NT2/D1 (cell line): ENCODE measurements around the gene AFF1.

Experiments
- DNase-seq: peaks from one replicate; pipeline ENCODE4 v3.0.0-alpha.2; 2011; ENCODE audit warnings: low read depth, low spot score
- H3K27me3 ChIP-seq: 2 replicates; pipeline ENCODE4 v1.6.0; 2011; ENCODE audit warnings: mild to moderate bottlenecking; ENCODE audit not compliant: insufficient read length, insufficient read depth
- H3K36me3 ChIP-seq: 2 replicates; pipeline ENCODE4 v1.6.1; 2011; ENCODE audit warnings: mild to moderate bottlenecking, low read length, mixed read lengths; ENCODE audit not compliant: insufficient read depth, insufficient read length
- H3K4me1 ChIP-seq: 2 replicates; pipeline ENCODE4 v1.5.1; 2011; ENCODE audit not compliant: insufficient read depth, insufficient read length
- H3K4me3 ChIP-seq: 2 replicates; pipeline ENCODE4 v1.5.1; 2011; ENCODE audit warnings: low read depth; ENCODE audit not compliant: insufficient read length
- H3K9ac ChIP-seq: 2 replicates; pipeline ENCODE4 v1.6.0; 2011; ENCODE audit warnings: low read depth; ENCODE audit not compliant: insufficient read length
- H3K9me3 ChIP-seq: 2 replicates; pipeline ENCODE4 v1.5.1; 2011; ENCODE audit warnings: mild to moderate bottlenecking, low read length; ENCODE audit not compliant: insufficient read depth
- SUZ12 ChIP-seq: IDR thresholded peaks from 2 replicates; pipeline ENCODE4 v1.6.1; 2011; ENCODE audit not compliant: insufficient read length, insufficient read depth; ENCODE audit errors: extremely low read depth
- YY1 ChIP-seq: IDR thresholded peaks from 2 replicates; pipeline ENCODE4 v1.6.1; 2011; ENCODE audit not compliant: insufficient read length, insufficient read depth
- ZNF274 ChIP-seq: IDR thresholded peaks from 2 replicates; pipeline ENCODE4 v1.6.1; 2011; ENCODE audit warnings: mild to moderate bottlenecking, low read depth, low read length

AFF1 gene

DNA sequence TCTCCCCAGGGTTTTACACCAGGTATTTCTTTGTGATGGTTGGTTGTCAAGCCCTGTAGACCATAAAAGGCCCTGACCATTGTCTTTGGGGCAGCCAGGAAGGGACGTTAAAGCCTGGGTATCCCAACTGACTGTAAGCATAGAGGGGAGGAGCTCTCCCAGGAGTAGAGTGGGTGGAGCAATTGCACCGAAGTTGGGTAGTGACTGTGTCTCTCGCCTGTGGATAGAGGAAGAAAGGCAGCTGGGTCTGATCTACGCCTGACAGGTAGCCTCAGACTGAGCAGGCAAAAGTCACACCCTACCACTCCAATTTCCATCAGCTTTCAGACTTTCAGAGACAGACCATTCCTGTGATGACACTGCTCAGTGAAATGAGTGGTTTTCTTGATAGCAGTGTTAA is 162.3 kb downstream of the AFF1 start:
- H3K9ac ChIP-seq = no peak overlapping the region
- H3K9me3 ChIP-seq = no peaks in the 10 kb centered on the region
- H3K27me3 ChIP-seq = no peaks in the 10 kb centered on the region
- H3K4me1 ChIP-seq = no peaks in the 10 kb centered on the region
- no peak overlapping the region for H3K4me3 ChIP-seq
- H3K36me3 ChIP-seq = peaks cover 26% of the 10 kb centered on the region
- no peak for DNase-seq
- TF ChIP-seq SUZ12 (no peak), YY1 (no peak), ZNF274 (no peak)

DNA sequence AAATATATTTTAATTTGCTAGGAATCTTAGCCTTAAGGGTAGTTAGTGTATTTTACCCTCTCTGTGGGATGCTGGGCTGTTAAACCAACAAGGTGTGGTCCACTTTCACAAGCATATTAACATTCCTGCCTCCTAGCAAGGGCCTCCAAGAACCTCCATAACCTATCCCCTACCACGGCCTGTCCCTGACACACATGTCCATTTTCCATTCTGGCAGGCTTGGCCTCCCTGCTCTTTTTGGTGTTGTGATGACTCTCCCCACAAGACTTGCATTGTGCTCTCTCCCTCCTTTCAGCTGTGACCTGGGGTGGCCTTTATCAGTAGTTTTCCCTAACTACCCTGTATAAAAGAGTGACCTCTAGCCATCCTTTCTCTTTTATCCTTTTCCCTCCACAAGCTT is 165.4 kb downstream of the AFF1 start:
- no peak overlapping the region for H3K4me3 ChIP-seq
- no peaks in the 10 kb centered on the region for H3K4me1 ChIP-seq
- peaks cover 6% of the 10 kb centered on the region for H3K36me3 ChIP-seq
- no peak for DNase-seq
- no peak overlapping the region for H3K9ac ChIP-seq
- H3K9me3 ChIP-seq = no peaks in the 10 kb centered on the region
- no peaks in the 10 kb centered on the region for H3K27me3 ChIP-seq
- no peak for TF ChIP-seq ZNF274
- no peak for TF ChIP-seq SUZ12
- no peak for TF ChIP-seq YY1

DNA sequence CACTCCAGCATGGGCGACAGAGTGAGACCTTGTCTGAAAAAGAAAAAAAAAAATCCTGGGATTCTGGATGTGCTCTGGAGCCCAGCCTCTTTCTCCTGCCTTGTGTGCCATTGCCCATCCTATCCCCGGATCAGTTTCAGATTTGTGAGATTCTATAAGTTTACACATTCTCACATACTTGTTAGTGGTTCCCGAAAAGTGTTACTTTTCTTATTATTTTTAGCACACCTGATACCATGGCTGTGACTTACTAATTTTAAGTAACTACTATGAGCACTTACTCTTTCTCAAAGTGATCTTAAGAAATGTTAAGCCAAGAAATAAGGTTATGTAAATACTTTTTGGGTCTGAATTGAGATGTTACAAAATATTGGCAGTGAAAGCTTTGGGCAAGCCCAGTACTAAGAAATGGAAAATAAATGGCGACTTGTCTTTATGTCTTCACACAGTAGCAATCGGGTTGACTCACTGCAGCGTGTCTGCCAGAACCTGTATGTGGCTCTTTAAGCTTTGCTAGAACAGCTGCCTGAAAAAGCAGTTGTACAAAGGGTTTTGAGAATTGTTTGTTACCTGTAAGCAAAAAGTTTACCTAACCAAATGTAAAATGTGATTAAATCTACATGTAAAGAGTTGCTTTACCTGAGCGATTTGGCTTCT is 166.9 kb downstream of the AFF1 start:
- no peak overlapping the region for H3K9ac ChIP-seq
- DNase-seq = no peak
- H3K4me1 ChIP-seq = no peaks in the 10 kb centered on the region
- H3K27me3 ChIP-seq = no peaks in the 10 kb centered on the region
- H3K4me3 ChIP-seq = no peak overlapping the region
- H3K36me3 ChIP-seq = peaks cover 9% of the 10 kb centered on the region
- TF ChIP-seq SUZ12 = no peak
- TF ChIP-seq YY1 = no peak
- TF ChIP-seq ZNF274 = no peak
- no peaks in the 10 kb centered on the region for H3K9me3 ChIP-seq

DNA sequence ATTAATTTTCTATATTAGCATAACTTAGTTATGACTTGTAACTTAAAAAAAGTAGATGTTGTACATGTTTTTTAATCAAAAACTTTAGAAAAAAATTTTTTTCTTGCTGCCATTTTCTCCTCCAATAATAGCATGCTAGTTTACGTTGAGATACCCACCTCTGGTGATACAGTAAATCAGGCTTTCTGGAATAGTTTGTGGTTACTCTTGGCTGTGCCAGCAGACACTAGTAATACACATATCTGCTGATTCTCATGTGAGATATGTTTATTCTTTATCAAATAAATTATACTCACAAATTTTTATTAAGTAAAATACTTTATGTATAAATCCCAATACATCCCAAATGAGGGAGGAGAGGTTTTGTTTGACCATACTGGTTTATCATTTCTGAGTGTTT is 168.3 kb downstream of the AFF1 start:
- TF ChIP-seq ZNF274 (no peak), YY1 (no peak), SUZ12 (no peak)
- H3K36me3 ChIP-seq = peaks cover 11% of the 10 kb centered on the region
- no peak overlapping the region for H3K9ac ChIP-seq

DNA sequence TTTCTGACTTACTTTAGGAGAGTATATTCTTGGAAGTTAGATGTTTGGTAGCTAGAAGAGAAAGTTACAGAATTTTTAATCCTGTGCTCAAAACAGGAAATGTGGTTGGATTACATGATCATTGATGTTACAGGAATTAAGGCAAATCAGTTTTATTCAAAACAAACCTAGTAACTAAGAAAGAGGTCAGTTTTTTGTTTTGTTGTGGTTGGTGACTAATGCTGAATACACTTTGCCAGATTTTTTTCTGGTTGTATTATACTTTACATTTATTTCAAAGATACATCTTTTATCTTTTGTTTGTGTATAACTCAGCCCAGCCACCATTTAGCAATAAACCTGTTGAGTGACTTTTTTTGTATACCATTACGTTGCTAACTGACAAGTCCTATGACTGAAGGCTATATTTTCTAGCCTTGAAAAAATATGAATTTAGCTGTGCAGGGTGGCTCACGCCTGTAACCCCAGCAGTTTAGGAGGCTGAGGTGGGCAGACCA is 168.9 kb downstream of the AFF1 start:
- Histone ChIP-seq H3K27me3 (no peaks in the 10 kb centered on the region), H3K4me3 (no peak overlapping the region), H3K9me3 (no peaks in the 10 kb centered on the region), H3K36me3 (peaks cover 14% of the 10 kb centered on the region), H3K9ac (no peak overlapping the region), H3K4me1 (no peaks in the 10 kb centered on the region)
- TF ChIP-seq YY1 = no peak
- no peak for TF ChIP-seq ZNF274
- TF ChIP-seq SUZ12 = no peak
- no peak for DNase-seq

More for the DNA sequence above, 168.3 kb downstream of the AFF1 start:
- Histone ChIP-seq H3K4me3 (no peak overlapping the region), H3K4me1 (no peaks in the 10 kb centered on the region), H3K9me3 (no peaks in the 10 kb centered on the region), H3K27me3 (no peaks in the 10 kb centered on the region)
- DNase-seq = no peak

DNA sequence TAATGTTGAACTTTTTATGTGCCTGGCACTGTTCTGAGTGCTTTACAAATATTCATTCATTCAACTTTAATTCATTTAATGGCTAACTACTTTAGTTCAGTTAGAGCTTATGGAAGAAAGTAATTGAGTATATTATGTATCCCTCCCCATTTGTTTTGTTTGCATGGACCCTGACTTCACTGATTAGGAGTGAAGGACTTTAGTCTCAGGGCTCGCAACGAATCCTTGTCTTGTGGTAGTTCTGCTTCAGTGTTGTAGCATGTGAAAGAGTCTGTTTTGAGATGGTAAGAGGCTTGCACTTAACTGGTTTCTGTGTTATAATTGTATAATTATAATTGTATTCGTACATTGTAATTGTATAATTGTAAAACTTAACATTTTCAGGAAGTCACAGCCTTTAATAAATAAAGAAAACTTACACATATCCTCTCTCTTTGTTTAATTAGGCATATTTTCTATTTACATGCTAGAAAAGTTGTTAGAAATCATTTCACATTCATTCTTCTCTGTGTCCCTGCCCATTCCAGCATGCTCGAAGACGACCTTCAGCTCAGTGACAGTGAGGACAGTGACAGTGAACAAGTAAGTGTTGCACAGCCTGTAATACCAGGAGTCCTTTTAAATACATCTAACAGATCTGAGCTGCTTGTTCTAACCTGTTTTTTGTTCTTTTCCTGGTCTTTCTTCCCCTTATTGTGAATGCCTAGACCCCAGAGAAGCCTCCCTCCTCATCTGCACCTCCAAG is 170.5 kb downstream of the AFF1 start:
- H3K9ac ChIP-seq = no peak overlapping the region
- no peaks in the 10 kb centered on the region for H3K27me3 ChIP-seq
- DNase-seq = no peak
- peaks cover 19% of the 10 kb centered on the region for H3K36me3 ChIP-seq
- TF ChIP-seq SUZ12 (no peak), ZNF274 (no peak), YY1 (no peak)
- H3K9me3 ChIP-seq = no peaks in the 10 kb centered on the region
- no peak overlapping the region for H3K4me3 ChIP-seq
- H3K4me1 ChIP-seq = no peaks in the 10 kb centered on the region

DNA sequence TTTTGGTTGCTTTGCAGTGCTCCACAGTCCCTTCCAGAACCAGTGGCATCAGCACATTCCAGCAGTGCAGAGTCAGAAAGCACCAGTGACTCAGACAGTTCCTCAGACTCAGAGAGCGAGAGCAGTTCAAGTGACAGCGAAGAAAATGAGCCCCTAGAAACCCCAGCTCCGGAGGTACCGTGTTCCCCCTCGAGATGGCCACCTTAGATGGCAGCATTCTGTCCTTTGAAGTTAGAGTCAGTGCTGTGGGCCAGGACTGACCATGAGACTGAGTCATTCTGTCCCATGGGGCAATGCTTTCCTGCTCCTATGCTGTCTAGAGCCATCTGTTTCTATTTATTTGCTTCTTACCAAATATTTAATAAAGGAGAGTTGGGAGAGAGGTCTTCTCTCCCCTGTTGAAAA is 173.3 kb downstream of the AFF1 start:
- H3K27me3 ChIP-seq = no peaks in the 10 kb centered on the region
- H3K9ac ChIP-seq = no peak overlapping the region
- no peaks in the 10 kb centered on the region for H3K9me3 ChIP-seq
- DNase-seq = no peak
- H3K4me1 ChIP-seq = no peaks in the 10 kb centered on the region
- H3K4me3 ChIP-seq = no peak overlapping the region
- no peak for TF ChIP-seq SUZ12
- H3K36me3 ChIP-seq = peaks cover 25% of the 10 kb centered on the region

DNA sequence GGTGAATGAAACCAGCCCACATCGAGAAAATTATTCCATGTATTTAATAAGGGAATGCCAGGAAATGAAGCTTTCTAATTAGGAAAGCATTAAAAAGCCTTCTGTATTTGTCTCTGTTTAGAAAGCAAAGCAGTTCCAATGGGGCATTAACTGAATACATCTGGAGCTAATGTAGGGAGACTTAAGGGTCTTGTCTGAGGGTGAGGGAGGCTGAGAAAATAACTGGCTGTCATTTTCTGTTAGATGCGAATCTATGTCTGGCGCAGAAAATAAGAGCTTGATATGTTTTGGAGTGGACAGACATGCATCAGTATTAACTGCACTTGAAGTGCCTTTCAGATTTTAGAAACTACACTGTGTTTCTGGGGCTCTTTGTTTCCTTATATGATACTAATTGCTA is 174.3 kb downstream of the AFF1 start:
- H3K36me3 ChIP-seq = peaks cover 27% of the 10 kb centered on the region
- no peak overlapping the region for H3K4me3 ChIP-seq
- no peak overlapping the region for H3K9ac ChIP-seq
- H3K4me1 ChIP-seq = no peaks in the 10 kb centered on the region
- no peak for DNase-seq
- no peaks in the 10 kb centered on the region for H3K27me3 ChIP-seq
- H3K9me3 ChIP-seq = no peaks in the 10 kb centered on the region
- TF ChIP-seq SUZ12 (no peak), YY1 (no peak), ZNF274 (no peak)
